GM03348 (cell line): ENCODE measurements around the gene SLC25A27.
A peak's percentile ranks its signal among the peaks of the same experiment; 100 is the strongest.

Experiments
- DNase-seq: peaks from one replicate; pipeline ENCODE4 v3.0.0; 2012; ENCODE audit warnings: low spot score

SLC25A27 gene

GRCh38 chr6:46651816-46652215, 959 bp upstream of the SLC25A27 start:
- no peak for DNase-seq

GRCh38 chr6:46652232-46652602, 558 bp upstream of the SLC25A27 start:
- no peak for DNase-seq

- no peak for DNase-seq
Measured at GRCh38 chr6:46653439-46654195, 842 bp downstream of the SLC25A27 start.

- peak; percentile 15 for DNase-seq
Measured at GRCh38 chr6:46655803-46656202, 3.0 kb downstream of the SLC25A27 start.

GRCh38 chr6:46657642-46658041, 4.9 kb downstream of the SLC25A27 start:
- DNase-seq = no peak

GRCh38 chr6:46661483-46661882, 8.7 kb downstream of the SLC25A27 start:
- DNase-seq = no peak

- no peak for DNase-seq
Measured at GRCh38 chr6:46667377-46667776, 14.6 kb downstream of the SLC25A27 start.

GRCh38 chr6:46674410-46674809, 21.6 kb downstream of the SLC25A27 start:
- DNase-seq = no peak

- DNase-seq = no peak
Measured at GRCh38 chr6:46676604-46677313, 24.0 kb downstream of the SLC25A27 start.

- DNase-seq = no peak
Measured at GRCh38 chr6:46677314-46677654, 24.5 kb downstream of the SLC25A27 start.

GRCh38 chr6:46684771-46685170, 32.0 kb downstream of the SLC25A27 start:
- DNase-seq = peak; percentile 24

GRCh38 chr6:46687619-46688097, 34.9 kb downstream of the SLC25A27 start, which contains the start of gene TDRD6:
Gene TDRD6 (plus strand): TSS chr6:46687885. CDS start chr6:46688129, 244 bp downstream.
- DNase-seq = no peak

GRCh38 chr6:46688117-46688965, 35.6 kb downstream of the SLC25A27 start:
- DNase-seq = no peak

- DNase-seq = no peak
Measured at GRCh38 chr6:46688966-46689335, 36.2 kb downstream of the SLC25A27 start.

- DNase-seq = no peak
Measured at GRCh38 chr6:46689657-46690056, 36.9 kb downstream of the SLC25A27 start.

GRCh38 chr6:46690141-46690755, 37.5 kb downstream of the SLC25A27 start:
- DNase-seq = no peak

- no peak for DNase-seq
Measured at GRCh38 chr6:46690911-46691451, 38.2 kb downstream of the SLC25A27 start.

GRCh38 chr6:46699970-46700369, 47.2 kb downstream of the SLC25A27 start:
- no peak for DNase-seq

GRCh38 chr6:46704562-46704961, 51.8 kb downstream of the SLC25A27 start:
- DNase-seq = no peak

- no peak for DNase-seq
Measured at GRCh38 chr6:46706464-46706863, 53.7 kb downstream of the SLC25A27 start.

GRCh38 chr6:46711491-46711890, 58.7 kb downstream of the SLC25A27 start:
- DNase-seq = no peak

- DNase-seq = no peak
Measured at GRCh38 chr6:46715141-46715540, 62.4 kb downstream of the SLC25A27 start.
